ENCODE data around the gene LRIG1.

LRIG1 gene

GRCh38 chr3:66467996-66468735 is 32.7 kb downstream of the LRIG1 start:
- peak overlapping the region; percentile 69 for H3K4me2 ChIP-seq (ENCODE audit: low read length)
- peaks cover 100% of the 10 kb centered on the region for H3K79me2 ChIP-seq (ENCODE audit: control insufficient read depth, low read length)
- TF ChIP-seq EZH2phosphoT487 (IDR thresholded peaks at IDR 0.05; ENCODE audit: borderline replicate concordance, low read length) = no peak
- TF ChIP-seq CTCF (IDR thresholded peaks at IDR 0.05; ENCODE audit: low read depth, low read length, poor library complexity, severe bottlenecking) = no peak
- H3F3A ChIP-seq (ENCODE audit: control insufficient read depth, insufficient read depth) = peaks cover 15% of the 10 kb centered on the region
- no peaks in the 10 kb centered on the region for H3K27me3 ChIP-seq (ENCODE audit: control insufficient read depth, low read length)
- H3K4me3 ChIP-seq (ENCODE audit: low read length) = peak overlapping the region; percentile 79
- H3K9me2 ChIP-seq (replicated peaks; ENCODE audit: control insufficient read depth, low read length) = no peaks in the 10 kb centered on the region
- H3K9me3 ChIP-seq (ENCODE audit: control insufficient read depth, insufficient read depth, low read length) = no peaks in the 10 kb centered on the region
- H4K20me1 ChIP-seq (ENCODE audit: control insufficient read depth, insufficient read depth, low read depth, low read length) = peaks cover 64% of the 10 kb centered on the region
- H3K27ac ChIP-seq (ENCODE audit: low read depth, low read length) = peak overlapping the region; percentile 89
- H3K36me3 ChIP-seq (ENCODE audit: control insufficient read depth, low read length) = peaks cover 44% of the 10 kb centered on the region
- peaks cover 96% of the 10 kb centered on the region for H3K4me1 ChIP-seq (ENCODE audit: control insufficient read depth, low read length)

GRCh38 chr3:66466606-66467270 is 34.1 kb downstream of the LRIG1 start:
- no peaks in the 10 kb centered on the region for H3K27me3 ChIP-seq (ENCODE audit: control insufficient read depth, low read length)
- peaks cover 65% of the 10 kb centered on the region for H4K20me1 ChIP-seq (ENCODE audit: control insufficient read depth, insufficient read depth, low read depth, low read length)
- no peaks in the 10 kb centered on the region for H3K9me3 ChIP-seq (ENCODE audit: control insufficient read depth, insufficient read depth, low read length)
- H3K4me3 ChIP-seq (ENCODE audit: low read length) = peak overlapping the region; percentile 79
- peak overlapping the region; percentile 39 for H3K27ac ChIP-seq (ENCODE audit: low read depth, low read length)
- H3K79me2 ChIP-seq (ENCODE audit: control insufficient read depth, low read length) = peaks cover 100% of the 10 kb centered on the region
- H3K4me1 ChIP-seq (ENCODE audit: control insufficient read depth, low read length) = peaks cover 90% of the 10 kb centered on the region
- H3F3A ChIP-seq (ENCODE audit: control insufficient read depth, insufficient read depth) = peaks cover 15% of the 10 kb centered on the region
- no peak for TF ChIP-seq CTCF (IDR thresholded peaks at IDR 0.05; ENCODE audit: low read depth, low read length, poor library complexity, severe bottlenecking)
- no peak for TF ChIP-seq EZH2phosphoT487 (IDR thresholded peaks at IDR 0.05; ENCODE audit: borderline replicate concordance, low read length)
- H3K4me2 ChIP-seq (ENCODE audit: low read length) = peak overlapping the region; percentile 69
- peaks cover 58% of the 10 kb centered on the region for H3K36me3 ChIP-seq (ENCODE audit: control insufficient read depth, low read length)
- H3K9me2 ChIP-seq (replicated peaks; ENCODE audit: control insufficient read depth, low read length) = no peaks in the 10 kb centered on the region

GRCh38 chr3:66465587-66465986 is 35.2 kb downstream of the LRIG1 start:
- H3K9me3 ChIP-seq (ENCODE audit: control insufficient read depth, insufficient read depth, low read length) = no peaks in the 10 kb centered on the region
- H4K20me1 ChIP-seq (ENCODE audit: control insufficient read depth, insufficient read depth, low read depth, low read length) = peaks cover 59% of the 10 kb centered on the region
- peak overlapping the region; percentile 69; the same call in 1 of the 2 replicates for H3K4me2 ChIP-seq (ENCODE audit: low read length)
- no peaks in the 10 kb centered on the region for H3K9me2 ChIP-seq (replicated peaks; ENCODE audit: control insufficient read depth, low read length)
- H3F3A ChIP-seq (ENCODE audit: control insufficient read depth, insufficient read depth) = peaks cover 13% of the 10 kb centered on the region
- no peak overlapping the region for H3K27ac ChIP-seq (ENCODE audit: low read depth, low read length)
- TF ChIP-seq EZH2phosphoT487 (IDR thresholded peaks at IDR 0.05; ENCODE audit: borderline replicate concordance, low read length) (no peak), CTCF (IDR thresholded peaks at IDR 0.05; ENCODE audit: low read depth, low read length, poor library complexity, severe bottlenecking) (no peak)
- H3K79me2 ChIP-seq (ENCODE audit: control insufficient read depth, low read length) = peaks cover 100% of the 10 kb centered on the region
- H3K27me3 ChIP-seq (ENCODE audit: control insufficient read depth, low read length) = no peaks in the 10 kb centered on the region
- peaks cover 82% of the 10 kb centered on the region for H3K4me1 ChIP-seq (ENCODE audit: control insufficient read depth, low read length)
- no peak overlapping the region for H3K4me3 ChIP-seq (ENCODE audit: low read length)
- H3K36me3 ChIP-seq (ENCODE audit: control insufficient read depth, low read length) = peaks cover 69% of the 10 kb centered on the region
